Measurements from ENCODE around the gene P2RX6.

DNA sequence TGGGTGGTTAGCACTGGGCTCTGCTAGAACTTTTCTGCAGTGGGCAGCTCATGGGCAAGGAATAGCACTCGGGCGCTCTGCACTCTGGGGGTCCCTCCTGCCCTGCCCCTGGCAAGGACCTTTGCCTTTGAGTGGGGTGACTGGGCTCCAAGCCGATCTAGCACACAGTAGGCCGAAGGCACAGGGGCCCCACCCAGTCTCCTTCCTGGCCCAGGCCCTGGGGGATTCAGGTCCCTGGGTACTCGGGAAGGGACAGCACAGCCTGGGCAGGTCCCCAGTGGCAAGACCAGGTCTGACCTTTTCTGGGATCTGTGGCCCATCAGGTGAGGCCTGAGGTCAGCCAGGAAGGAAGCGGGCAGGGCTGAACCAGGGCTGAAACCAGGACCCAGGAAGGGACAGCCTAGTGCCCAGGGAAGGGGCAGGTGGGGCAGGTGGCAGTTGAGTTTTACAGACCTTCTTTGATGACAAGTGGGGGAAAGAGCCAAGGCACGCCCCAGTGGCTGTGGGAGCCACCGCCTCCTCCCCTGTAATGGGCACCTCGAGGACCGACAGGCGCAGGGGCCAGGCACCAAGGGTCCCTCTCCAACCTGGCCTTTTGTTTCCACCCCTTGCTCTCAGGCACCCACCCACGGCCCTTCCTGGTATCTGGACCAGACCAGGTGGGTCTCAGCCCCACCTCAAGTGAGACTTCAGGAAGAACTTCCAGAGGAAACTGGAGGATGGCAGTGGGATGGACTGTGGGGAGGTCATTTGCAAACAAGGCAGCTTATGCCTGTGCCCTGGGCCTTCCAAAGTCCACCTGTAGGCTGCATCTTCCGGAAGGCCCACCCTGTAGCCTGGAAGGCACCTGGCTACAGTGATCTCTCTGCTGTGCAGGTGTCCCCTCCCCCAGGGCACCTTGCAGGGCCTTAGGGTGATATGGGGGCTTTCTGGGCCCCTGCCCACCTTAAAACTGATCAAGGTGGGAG lies 48.8 kb upstream of the P2RX6 start:
- no peak for TF ChIP-seq EZH2 (IDR thresholded peaks at IDR 0.05)
- no peak for TF ChIP-seq POLR2AphosphoS5 (IDR thresholded peaks at IDR 0.05; ENCODE audit: borderline replicate concordance, low read depth, low read length)

Data from SK-N-MC (cell line).